ENCODE results near the gene KLF2.

DNA sequence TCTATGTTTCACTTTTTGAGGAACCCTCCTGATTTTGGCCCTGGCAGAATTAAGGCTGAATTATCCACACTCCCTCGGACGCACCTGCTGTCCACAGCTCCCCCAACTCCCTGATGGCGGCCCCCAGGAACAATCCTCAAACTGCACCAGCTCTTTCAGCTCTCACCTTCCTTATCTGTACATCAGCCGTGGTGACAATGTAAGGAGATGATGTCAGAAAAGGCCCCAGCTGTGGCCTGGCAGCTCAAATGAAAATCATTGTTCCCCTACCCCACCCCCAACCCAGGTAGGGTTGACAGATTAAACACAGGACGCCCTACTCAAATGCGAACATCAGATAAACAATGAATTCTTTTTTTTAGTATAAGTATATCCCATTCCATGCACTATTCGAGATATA lies 35.0 kb upstream of the KLF2 start:
- TF ChIP-seq, protein P1, sequence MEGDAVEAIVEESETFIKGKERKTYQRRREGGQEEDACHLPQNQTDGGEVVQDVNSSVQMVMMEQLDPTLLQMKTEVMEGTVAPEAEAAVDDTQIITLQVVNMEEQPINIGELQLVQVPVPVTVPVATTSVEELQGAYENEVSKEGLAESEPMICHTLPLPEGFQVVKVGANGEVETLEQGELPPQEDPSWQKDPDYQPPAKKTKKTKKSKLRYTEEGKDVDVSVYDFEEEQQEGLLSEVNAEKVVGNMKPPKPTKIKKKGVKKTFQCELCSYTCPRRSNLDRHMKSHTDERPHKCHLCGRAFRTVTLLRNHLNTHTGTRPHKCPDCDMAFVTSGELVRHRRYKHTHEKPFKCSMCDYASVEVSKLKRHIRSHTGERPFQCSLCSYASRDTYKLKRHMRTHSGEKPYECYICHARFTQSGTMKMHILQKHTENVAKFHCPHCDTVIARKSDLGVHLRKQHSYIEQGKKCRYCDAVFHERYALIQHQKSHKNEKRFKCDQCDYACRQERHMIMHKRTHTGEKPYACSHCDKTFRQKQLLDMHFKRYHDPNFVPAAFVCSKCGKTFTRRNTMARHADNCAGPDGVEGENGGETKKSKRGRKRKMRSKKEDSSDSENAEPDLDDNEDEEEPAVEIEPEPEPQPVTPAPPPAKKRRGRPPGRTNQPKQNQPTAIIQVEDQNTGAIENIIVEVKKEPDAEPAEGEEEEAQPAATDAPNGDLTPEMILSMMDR (conservative IDR thresholded peaks at IDR 0.05; ENCODE audit: low read depth, low read length): no peak
- no peak for TF ChIP-seq EZH2 (IDR thresholded peaks at IDR 0.05; ENCODE audit: borderline replicate concordance, low read depth, low read length, poor library complexity, severe bottlenecking)

Measured in A673 (cell line).